ENCODE data around the gene ADISSP.
"Not testable (repeated sequence)": the region's sequence is repeated elsewhere in the genome, so short reads cannot be mapped to it uniquely, and the experiment has no call there.

Gene ADISSP

DNA sequence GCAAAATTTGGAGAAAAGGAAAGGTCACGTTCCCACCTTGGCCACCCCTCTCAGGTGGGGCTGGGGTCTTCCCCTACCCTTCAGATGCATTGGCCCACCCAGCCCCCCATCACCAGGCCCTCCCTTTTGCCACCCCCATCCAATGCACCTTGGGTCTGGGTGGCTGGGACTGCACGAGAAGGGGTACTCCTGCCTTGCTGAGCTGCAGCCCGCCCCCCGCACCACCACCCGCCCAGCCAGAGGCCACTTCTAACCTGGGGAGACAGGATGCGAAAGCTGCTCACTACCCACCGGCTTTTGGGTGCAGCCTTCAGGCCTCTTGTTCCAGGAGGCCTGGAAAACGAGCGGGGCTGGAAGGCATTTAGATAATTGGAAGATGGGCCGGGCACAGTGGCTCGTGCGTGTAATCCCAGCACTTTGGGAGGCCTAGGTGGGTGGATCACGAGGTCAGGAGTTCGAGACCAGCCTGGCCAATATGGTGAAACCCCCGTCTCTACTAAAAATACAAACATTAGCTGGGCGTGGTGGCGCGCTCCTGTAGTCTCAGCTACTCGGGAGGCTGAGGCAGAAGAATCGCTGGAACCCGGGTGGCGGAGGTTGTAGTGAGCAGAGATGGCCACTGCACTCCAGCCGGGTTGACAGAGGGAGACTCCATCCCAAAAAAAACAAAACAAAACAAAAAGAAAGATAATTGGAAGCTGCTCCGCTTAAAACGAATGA lies 27.3 kb upstream of the ADISSP start:
- peak overlapping the region; percentile 74 for H3K4me3 ChIP-seq (ENCODE audit: control insufficient read depth, low read depth, low read length)
- TF ChIP-seq, protein P1, sequence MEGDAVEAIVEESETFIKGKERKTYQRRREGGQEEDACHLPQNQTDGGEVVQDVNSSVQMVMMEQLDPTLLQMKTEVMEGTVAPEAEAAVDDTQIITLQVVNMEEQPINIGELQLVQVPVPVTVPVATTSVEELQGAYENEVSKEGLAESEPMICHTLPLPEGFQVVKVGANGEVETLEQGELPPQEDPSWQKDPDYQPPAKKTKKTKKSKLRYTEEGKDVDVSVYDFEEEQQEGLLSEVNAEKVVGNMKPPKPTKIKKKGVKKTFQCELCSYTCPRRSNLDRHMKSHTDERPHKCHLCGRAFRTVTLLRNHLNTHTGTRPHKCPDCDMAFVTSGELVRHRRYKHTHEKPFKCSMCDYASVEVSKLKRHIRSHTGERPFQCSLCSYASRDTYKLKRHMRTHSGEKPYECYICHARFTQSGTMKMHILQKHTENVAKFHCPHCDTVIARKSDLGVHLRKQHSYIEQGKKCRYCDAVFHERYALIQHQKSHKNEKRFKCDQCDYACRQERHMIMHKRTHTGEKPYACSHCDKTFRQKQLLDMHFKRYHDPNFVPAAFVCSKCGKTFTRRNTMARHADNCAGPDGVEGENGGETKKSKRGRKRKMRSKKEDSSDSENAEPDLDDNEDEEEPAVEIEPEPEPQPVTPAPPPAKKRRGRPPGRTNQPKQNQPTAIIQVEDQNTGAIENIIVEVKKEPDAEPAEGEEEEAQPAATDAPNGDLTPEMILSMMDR (conservative IDR thresholded peaks at IDR 0.05; ENCODE audit: control insufficient read depth, insufficient read depth, low read depth, low read length): no peak
- DNase-seq (ENCODE audit: low read depth): no peak

DNA sequence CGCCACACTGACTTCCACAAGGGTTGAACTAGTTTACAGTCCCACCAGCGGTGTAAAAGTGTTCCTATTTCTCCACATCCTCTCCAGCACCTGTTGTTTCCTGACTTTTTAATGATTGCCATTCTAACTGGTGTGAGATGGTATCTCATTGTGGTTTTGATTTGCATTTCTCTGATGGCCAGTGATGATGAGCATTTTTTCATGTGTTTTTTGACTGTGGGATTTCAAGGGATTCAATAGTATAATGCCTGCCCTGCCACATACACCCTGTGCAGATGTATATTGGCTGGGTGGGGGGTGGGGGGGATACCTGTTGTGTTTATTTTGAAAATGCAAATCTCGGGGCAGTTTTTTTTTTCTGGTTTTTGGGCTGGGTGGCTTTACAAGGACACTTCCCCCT lies 26.6 kb upstream of the ADISSP start:
- not testable (repeated sequence) for DNase-seq (ENCODE audit: low read depth); H3K4me3 ChIP-seq (ENCODE audit: control insufficient read depth, low read depth, low read length)

DNA sequence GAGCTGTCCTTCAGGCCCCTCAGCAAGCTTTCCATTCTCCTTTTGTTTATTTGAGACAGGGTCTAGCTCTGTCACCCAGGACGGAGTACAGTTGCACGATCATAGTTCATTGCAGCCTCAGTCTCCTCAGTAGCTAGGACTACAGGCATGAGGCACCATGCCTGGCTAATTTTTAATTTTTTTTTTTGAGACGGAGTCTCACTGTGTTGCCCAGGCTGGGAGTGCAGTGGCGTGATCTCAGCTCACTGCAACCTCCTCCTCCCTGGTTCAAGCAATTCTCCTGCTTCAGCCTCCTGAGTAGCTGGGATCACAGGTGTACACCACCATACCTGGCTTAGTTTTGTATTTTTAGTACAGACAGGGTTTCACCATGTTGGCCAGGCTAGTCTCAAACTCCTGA lies 21.6 kb upstream of the ADISSP start:
- not testable (repeated sequence) for H3K4me3 ChIP-seq (ENCODE audit: control insufficient read depth, low read depth, low read length); DNase-seq (ENCODE audit: low read depth)

DNA sequence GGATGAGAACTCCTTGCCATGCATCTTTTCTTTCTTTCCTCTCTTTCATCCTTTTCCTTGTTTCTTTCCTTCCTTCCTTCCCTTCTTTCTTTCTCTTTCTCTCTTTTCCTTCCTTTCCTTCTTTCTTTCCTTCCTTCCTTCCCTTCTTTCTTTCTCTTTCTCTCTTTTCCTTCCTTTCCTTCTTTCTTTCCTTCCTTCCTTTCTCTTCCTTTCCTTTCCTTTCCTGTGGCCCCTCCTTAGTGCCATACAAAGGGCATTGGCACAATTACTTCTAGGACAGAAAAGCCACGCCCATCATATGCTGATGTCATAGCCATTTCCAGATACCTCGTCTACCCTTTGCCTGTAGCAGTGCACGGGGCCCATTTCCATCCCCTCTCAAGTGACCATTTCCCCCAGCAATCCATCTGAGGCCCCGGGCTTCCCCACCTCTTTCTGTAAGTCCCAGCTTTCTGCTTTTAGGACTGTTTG lies 21.2 kb upstream of the ADISSP start:
- no peak overlapping the region for H3K4me3 ChIP-seq (ENCODE audit: control insufficient read depth, low read depth, low read length)
- TF ChIP-seq, protein P1 (conservative IDR thresholded peaks at IDR 0.05; ENCODE audit: control insufficient read depth, insufficient read depth, low read depth, low read length): no peak
- DNase-seq (ENCODE audit: low read depth): no peak

DNA sequence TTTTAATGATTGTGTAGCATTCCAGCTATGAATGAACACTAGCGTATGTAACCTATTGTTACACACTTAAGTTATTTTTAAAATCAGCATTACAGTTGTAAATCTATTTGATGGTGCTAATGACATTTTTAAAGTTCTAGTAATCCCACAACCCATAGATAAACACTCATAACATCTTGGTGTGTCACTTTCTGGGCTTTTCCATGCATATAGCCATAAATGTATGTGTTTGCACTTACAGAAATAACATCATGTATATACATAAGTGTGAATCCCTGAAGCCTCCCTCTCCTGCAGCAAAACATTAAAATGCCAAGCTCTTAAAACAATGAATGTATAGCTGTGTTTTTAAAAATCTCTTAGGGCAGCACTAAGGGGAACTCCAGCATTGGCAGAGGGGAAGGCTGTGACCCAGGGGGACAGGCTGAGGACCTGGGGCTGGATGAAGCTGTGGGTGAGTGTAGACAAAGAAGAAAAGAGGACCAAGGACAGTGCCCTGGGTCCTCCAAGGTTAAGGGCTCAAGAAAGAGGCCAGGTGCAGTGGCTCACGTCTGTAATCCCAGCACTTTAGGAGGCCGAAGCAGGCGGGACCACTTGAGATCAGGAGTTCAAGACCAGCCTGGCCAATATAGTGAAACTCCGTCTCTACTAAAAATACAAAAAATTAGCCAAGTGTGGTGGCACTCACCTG lies 19.9 kb upstream of the ADISSP start:
- H3K4me3 ChIP-seq (ENCODE audit: control insufficient read depth, low read depth, low read length): peak overlapping the region; percentile 47
- no peak for DNase-seq (ENCODE audit: low read depth)
- TF ChIP-seq, protein P1 (conservative IDR thresholded peaks at IDR 0.05; ENCODE audit: control insufficient read depth, insufficient read depth, low read depth, low read length): no peak

DNA sequence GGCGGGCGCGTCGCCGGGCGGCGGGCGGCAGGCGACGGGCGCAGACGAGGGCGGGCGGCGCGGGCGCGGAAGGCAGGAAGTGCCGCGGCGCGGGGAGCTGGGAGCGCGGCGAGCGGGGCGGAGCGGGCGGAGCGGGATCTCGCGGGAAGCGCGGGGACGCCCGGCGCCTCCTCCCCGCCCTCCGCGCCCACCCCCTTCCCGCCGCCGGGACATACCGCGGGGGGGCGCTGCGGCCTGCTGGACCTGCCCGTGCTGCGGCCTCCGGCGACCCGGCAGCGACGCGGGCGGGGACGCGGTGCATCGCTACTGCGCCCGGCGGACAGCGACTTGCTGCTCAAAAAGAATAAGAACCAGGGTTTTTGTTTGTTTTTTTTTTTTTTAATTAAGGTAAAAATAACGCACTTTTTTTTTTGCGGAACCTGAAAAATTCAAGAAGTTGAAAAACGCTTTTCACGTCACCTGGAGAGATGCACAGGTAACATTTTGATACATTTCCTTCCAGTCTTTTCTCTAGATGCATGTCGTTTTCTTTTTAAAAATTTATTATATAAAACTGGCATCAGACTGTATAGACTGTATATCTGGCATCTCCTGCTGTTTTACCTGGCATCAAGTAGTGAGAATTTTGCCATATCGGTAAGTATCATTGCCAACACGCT lies 19.2 kb upstream of the ADISSP start, which contains the start of gene CENPB:
Gene CENPB (minus strand): TSS at position 76 of the 659 bp plus-strand sequence. CDS start 257 bp downstream, outside the sequence.
- TF ChIP-seq, protein P1 (conservative IDR thresholded peaks at IDR 0.05; ENCODE audit: control insufficient read depth, insufficient read depth, low read depth, low read length): peak; percentile 25
- DNase-seq (ENCODE audit: low read depth): peak; percentile 71
- H3K4me3 ChIP-seq (ENCODE audit: control insufficient read depth, low read depth, low read length): peak within 1 kb of the TSS; percentile 72

DNA sequence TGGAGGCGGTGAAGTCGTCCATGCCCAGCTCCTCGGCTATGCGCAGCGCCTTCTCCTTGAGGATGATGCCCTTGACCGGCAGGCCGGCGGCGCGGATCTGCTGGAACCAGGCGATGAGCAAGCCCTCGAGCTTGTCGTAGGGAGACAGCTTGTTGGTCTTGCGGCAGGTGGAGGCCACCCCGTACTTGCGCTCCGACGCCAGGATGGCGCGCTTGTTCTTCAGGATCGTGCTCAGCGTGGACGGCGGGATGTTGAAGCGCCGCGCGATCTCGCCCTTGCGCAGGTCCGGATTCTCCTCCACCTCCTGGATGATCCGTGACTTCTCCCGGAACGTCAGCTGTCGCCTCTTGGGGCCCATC lies 18.6 kb upstream of the ADISSP start:
- TF ChIP-seq, protein P1 (conservative IDR thresholded peaks at IDR 0.05; ENCODE audit: control insufficient read depth, insufficient read depth, low read depth, low read length): no peak
- DNase-seq (ENCODE audit: low read depth): peak; percentile 45
- peak overlapping the region; percentile 72 for H3K4me3 ChIP-seq (ENCODE audit: control insufficient read depth, low read depth, low read length)
